HG02852 (cell line): ENCODE results near the gene DMXL2.
"Not testable (repeated sequence)": the region's sequence is repeated elsewhere in the genome, so short reads cannot be mapped to it uniquely, and the experiment has no call there.

ENCODE experiments used
- ATAC-seq: cut with Tn5 transposase; IDR thresholded peaks from one replicate; pipeline ENCODE4 v1.9.1; 2021; ENCODE audit warnings: mild to moderate bottlenecking, moderate library complexity; ENCODE audit not compliant: unreplicated experiment

Gene DMXL2

GRCh38 chr15:51579012-51579411 lies 43.6 kb downstream of the DMXL2 start:
- no peak for ATAC-seq

- no peak for ATAC-seq
These were observed 44.8 kb downstream of the DMXL2 start for GRCh38 chr15:51577636-51578304.

- no peak for ATAC-seq
These were observed 45.6 kb downstream of the DMXL2 start for GRCh38 chr15:51576911-51577500.

GRCh38 chr15:51576286-51576850 lies 46.2 kb downstream of the DMXL2 start:
- ATAC-seq: no peak

- ATAC-seq: no peak
These were observed 46.8 kb downstream of the DMXL2 start for GRCh38 chr15:51575775-51576174.

- not testable (repeated sequence) for ATAC-seq
These were observed 49.2 kb downstream of the DMXL2 start for GRCh38 chr15:51573352-51573751.

- ATAC-seq: not testable (repeated sequence)
These were observed 53.4 kb downstream of the DMXL2 start for GRCh38 chr15:51568939-51569784.

- no peak for ATAC-seq
These were observed 61.3 kb downstream of the DMXL2 start for GRCh38 chr15:51561271-51561670.

- no peak for ATAC-seq
These were observed 63.7 kb downstream of the DMXL2 start for GRCh38 chr15:51558876-51559275.

GRCh38 chr15:51558411-51558810 lies 64.2 kb downstream of the DMXL2 start:
- no peak for ATAC-seq

- no peak for ATAC-seq
These were observed 71.7 kb downstream of the DMXL2 start for GRCh38 chr15:51550841-51551240.

GRCh38 chr15:51547656-51548055 lies 74.9 kb downstream of the DMXL2 start:
- ATAC-seq: no peak

GRCh38 chr15:51536965-51537574 lies 85.5 kb downstream of the DMXL2 start:
- ATAC-seq: no peak

GRCh38 chr15:51533672-51534398 lies 88.7 kb downstream of the DMXL2 start:
- ATAC-seq: no peak

GRCh38 chr15:51526955-51527354 lies 95.6 kb downstream of the DMXL2 start:
- ATAC-seq: no peak

- ATAC-seq: no peak
These were observed 98.2 kb downstream of the DMXL2 start for GRCh38 chr15:51524376-51524775.

- no peak for ATAC-seq
These were observed 106.3 kb downstream of the DMXL2 start for GRCh38 chr15:51516291-51516690.

GRCh38 chr15:51505251-51505650 lies 117.3 kb downstream of the DMXL2 start:
- no peak for ATAC-seq

GRCh38 chr15:51503003-51503402 lies 119.6 kb downstream of the DMXL2 start:
- no peak for ATAC-seq

GRCh38 chr15:51499379-51499976 lies 123.1 kb downstream of the DMXL2 start:
- no peak for ATAC-seq
